Activated CD8-positive, alpha-beta T cell treated with anti-CD3 and anti-CD28 coated beads for 36 hours (primary cell): Measurements from ENCODE around the gene RABGAP1L. TPM values are rescaled to one million over a fixed set of nuclear protein-coding genes. Genes with fewer than 3 reads are reported as not detected.
"Not testable (repeated sequence)": the region's sequence is repeated elsewhere in the genome, so short reads cannot be mapped to it uniquely, and the experiment has no call there.

Experiments used
- ATAC-seq: fragments of 200-7000 bp; cut with Tn5 transposase; one replicate; pipeline ENCODE4 v1.10.0; 2021; ENCODE audit warnings: mild to moderate bottlenecking, moderate library complexity
- CTCF ChIA-PET: fragments of 350-600 bp; sonication (Branson Sonifier 250); formaldehyde crosslinking; loops from one replicate; lab custom pipeline; 2021; ENCODE audit warnings: antibody characterized with exemption; lab: Charles Lee
- POLR2A ChIA-PET: fragments of 350-600 bp; sonication (Branson Sonifier 250); formaldehyde crosslinking; loops from one replicate; lab custom pipeline; 2021; ENCODE audit warnings: antibody characterized with exemption; lab: Charles Lee
- DNase-seq: peaks from one replicate; pipeline ENCODE4 v3.0.0-alpha.2; 2020
- H3K27ac Mint-ChIP-seq: one replicate; pipeline ENCODE4 v1.8.0; 2021; ENCODE audit warnings: mild to moderate bottlenecking, mixed read lengths
- H3K27me3 Mint-ChIP-seq: one replicate; pipeline ENCODE4 v1.8.0; 2021; ENCODE audit warnings: mixed read lengths
- H3K36me3 Mint-ChIP-seq: one replicate; pipeline ENCODE4 v1.8.0; 2021; ENCODE audit warnings: low read depth, mixed read lengths
- H3K4me1 Mint-ChIP-seq: one replicate; pipeline ENCODE4 v1.8.0; 2021; ENCODE audit warnings: low read depth, mixed read lengths
- H3K4me3 Mint-ChIP-seq: one replicate; pipeline ENCODE4 v1.8.0; 2021; ENCODE audit warnings: mild to moderate bottlenecking, moderate library complexity, mixed read lengths
- H3K9me3 Mint-ChIP-seq: one replicate; pipeline ENCODE4 v1.8.0; 2021; ENCODE audit warnings: mixed read lengths
- intact Hi-C: fragments of 100-400 bp; cut with micrococcal nuclease; formaldehyde crosslinking; loops from one replicate; pipeline ENCODE4 v1.10.0; 2022
- total RNA-seq, 2 experiments: library from RNA; stranded (reverse); gene quantifications; one replicate each; pipeline ENCODE4 v1.2.3, GENCODE V29; 2021
- TF ChIP-seq, protein P1 (sequence below): fragments of 200-600 bp; IDR thresholded peaks from one replicate; pipeline ENCODE4 v1.8.0; 2022; ENCODE audit warnings: antibody characterized with exemption, mild to moderate bottlenecking

RABGAP1L gene
- total RNA-seq, 2 experiments from 2014 or later, result 26.9 to 29.4 TPM

DNA sequence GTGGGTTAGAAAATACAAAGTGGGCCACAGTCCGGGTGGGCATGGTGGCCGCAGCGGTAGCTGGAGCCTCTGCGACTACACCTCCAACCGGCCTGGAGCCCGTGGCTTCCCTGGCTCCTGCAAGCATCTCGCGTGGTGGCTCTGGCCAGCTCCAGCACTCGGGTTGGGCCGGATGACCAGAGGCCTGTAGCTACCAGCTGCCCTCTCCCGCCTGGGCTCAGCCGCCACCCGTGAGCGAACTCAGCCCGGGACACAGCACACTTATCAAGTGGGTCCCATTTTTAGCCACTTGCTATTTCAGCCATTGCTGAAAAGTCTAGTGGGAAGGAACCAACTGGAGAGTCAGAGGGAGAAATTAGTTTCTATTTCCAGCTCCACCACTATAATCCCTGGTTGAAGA is 732.7 kb downstream of the RABGAP1L start:
- Mint-ChIP-seq H3K9me3 (no peaks in the 10 kb centered on the region), H3K4me1 (peaks cover 8% of the 10 kb centered on the region), H3K4me3 (no peak overlapping the region), H3K27ac (no peak overlapping the region), H3K36me3 (peaks cover 9% of the 10 kb centered on the region), H3K27me3 (no peaks in the 10 kb centered on the region)
- ATAC-seq (no peak), DNase-seq (no peak)
- intact Hi-C loops, result no loop called here
- TF ChIP-seq, protein P1, sequence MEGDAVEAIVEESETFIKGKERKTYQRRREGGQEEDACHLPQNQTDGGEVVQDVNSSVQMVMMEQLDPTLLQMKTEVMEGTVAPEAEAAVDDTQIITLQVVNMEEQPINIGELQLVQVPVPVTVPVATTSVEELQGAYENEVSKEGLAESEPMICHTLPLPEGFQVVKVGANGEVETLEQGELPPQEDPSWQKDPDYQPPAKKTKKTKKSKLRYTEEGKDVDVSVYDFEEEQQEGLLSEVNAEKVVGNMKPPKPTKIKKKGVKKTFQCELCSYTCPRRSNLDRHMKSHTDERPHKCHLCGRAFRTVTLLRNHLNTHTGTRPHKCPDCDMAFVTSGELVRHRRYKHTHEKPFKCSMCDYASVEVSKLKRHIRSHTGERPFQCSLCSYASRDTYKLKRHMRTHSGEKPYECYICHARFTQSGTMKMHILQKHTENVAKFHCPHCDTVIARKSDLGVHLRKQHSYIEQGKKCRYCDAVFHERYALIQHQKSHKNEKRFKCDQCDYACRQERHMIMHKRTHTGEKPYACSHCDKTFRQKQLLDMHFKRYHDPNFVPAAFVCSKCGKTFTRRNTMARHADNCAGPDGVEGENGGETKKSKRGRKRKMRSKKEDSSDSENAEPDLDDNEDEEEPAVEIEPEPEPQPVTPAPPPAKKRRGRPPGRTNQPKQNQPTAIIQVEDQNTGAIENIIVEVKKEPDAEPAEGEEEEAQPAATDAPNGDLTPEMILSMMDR, result no peak
- ChIA-PET POLR2A (no interaction called here), CTCF (no interaction called here)

DNA sequence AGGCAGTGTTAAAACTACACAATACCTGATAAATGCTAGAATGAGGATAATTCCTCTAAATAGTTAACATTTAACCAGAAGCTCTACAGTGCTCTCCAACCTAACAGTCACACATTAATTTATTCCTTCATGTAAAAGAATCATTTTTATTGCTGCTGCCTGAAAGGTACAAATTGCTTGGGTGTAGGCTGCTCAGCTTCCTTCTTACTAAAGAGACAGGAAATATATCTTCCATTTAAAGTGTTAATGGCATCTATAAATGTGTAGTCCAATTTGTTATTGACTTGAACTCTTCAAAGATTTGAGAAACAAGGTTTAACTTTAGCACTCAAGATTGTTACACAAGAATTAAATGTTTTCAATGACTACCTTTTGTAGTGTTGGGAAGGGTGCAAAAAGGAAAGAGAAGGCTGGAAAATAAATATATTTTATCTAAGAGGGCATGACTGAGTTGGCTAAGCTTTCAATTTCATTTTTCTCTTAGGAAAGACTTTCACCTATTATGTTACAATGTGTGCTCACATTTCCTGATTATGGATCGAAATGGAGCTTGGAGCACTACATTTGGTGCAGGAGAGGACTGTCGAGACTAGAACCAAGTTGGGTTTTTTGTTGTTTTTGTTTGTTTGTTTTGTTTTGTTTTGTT is 734.9 kb downstream of the RABGAP1L start:
- intact Hi-C loops, result no loop called here
- no peaks in the 10 kb centered on the region for H3K27me3 Mint-ChIP-seq
- no peak overlapping the region for H3K4me3 Mint-ChIP-seq
- TF ChIP-seq, protein P1, result no peak
- peaks cover 9% of the 10 kb centered on the region for H3K36me3 Mint-ChIP-seq
- no peaks in the 10 kb centered on the region for H3K9me3 Mint-ChIP-seq
- DNase-seq (no peak), ATAC-seq (no peak)
- ChIA-PET CTCF (no interaction called here), POLR2A (interaction anchor here (0.5 kb wide), 1 partner anchor 83 kb away, joined by 3 read pairs; no protein-coding TSS in a partner anchor)
- H3K27ac Mint-ChIP-seq, result no peak overlapping the region
- peaks cover 8% of the 10 kb centered on the region for H3K4me1 Mint-ChIP-seq

DNA sequence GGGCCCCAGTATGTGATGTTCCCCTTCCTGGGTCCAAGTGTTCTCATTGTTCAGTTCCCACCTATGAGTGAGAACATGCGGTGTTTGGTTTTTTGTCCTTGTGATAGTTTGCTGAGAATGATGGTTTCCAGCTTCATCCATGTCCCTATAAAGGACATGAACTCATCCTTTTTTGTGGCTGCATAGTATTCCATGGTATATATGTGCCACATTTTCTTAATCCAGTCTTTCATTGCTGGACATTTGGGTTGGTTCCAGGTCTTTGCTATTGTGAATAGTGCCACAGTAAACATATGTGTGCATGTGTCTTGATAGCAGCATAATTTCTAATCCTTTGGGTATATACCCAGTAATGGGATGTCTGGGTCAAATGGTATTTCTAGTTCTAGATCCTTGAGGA is 736.3 kb downstream of the RABGAP1L start:
- POLR2A ChIA-PET, H3K27me3 Mint-ChIP-seq, DNase-seq, intact Hi-C loops, H3K27ac Mint-ChIP-seq, H3K4me3 Mint-ChIP-seq, ATAC-seq, CTCF ChIA-PET, H3K9me3 Mint-ChIP-seq, H3K4me1 Mint-ChIP-seq: not testable (repeated sequence)
- peaks cover 11% of the 10 kb centered on the region for H3K36me3 Mint-ChIP-seq

DNA sequence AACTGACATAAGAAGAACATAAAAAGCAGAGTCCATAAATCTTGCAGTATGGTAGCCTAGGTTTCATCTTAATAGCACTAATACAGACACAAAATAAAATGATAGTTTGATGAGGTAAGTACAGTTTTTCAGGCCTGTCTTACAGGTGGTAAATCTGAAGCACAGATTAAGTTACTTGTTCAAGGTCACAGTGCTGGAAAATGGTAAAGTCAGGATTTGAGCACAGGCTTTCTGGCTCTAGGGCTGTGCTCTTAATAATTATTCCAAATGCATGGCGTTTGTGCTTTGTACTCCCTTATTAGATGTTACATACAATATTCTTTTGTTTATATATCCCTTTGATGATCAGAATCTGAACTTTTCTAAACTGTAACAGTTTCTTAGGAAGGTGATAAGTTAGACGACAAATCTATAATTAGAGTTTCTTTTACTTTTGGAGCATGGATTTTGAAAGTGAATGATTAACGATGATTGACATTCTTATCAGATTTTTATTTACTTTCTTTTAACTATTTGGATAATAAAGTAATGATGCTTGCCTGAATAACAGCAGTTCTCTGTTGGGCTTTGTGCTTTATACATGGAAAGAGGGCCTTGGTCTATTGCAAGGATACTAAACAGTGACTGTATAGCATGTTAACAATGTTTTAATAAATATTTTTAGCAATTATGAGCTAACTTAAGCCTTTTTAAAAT is 738.9 kb downstream of the RABGAP1L start:
- no peak for ATAC-seq
- Mint-ChIP-seq H3K9me3 (peaks cover 9% of the 10 kb centered on the region), H3K27me3 (no peaks in the 10 kb centered on the region), H3K36me3 (peaks cover 19% of the 10 kb centered on the region), H3K27ac (no peak overlapping the region), H3K4me3 (no peak overlapping the region), H3K4me1 (peaks cover 8% of the 10 kb centered on the region)
- DNase-seq, result no peak
- intact Hi-C loops, result no loop called here
- POLR2A ChIA-PET, result no interaction called here
- TF ChIP-seq, protein P1, result no peak
- CTCF ChIA-PET, result no interaction called here

DNA sequence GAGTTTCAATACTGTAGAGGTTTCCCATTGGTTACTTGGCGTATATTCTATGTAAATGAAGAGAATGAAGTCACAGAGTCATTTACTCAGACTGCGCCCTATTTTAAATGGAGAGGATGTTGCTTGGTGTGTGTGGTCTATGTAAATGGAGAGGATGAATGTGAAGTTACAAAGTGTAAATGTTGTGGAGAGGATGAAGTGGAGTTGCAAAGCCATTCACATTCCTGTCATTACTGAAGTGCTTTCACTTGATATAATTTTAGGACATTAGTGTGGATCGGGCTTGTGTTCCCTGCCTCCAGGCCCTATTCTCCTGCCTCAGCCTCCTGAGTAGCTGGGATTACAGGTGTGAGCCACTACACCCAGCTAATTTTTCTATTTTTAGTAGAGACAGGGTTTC is 741.0 kb downstream of the RABGAP1L start:
- Mint-ChIP-seq H3K4me1 (no peaks in the 10 kb centered on the region), H3K27me3 (no peaks in the 10 kb centered on the region), H3K36me3 (peaks cover 20% of the 10 kb centered on the region), H3K27ac (no peak overlapping the region), H3K4me3 (no peak overlapping the region), H3K9me3 (peaks cover 11% of the 10 kb centered on the region)
- TF ChIP-seq, protein P1, result no peak
- CTCF ChIA-PET, result no interaction called here
- intact Hi-C loops, result no loop called here
- POLR2A ChIA-PET, result no interaction called here
- no peak for ATAC-seq
- DNase-seq, result no peak
